SK-N-SH (cell line): ENCODE data around the gene ACTL8. TPM values are rescaled to one million over a fixed set of nuclear protein-coding genes. Genes with fewer than 3 reads are reported as not detected.

Source experiments
- CTCF ChIA-PET: fragments of 300-600, 350-600 bp; formaldehyde crosslinking; extraction: SDS; loops from one replicate; lab custom pipeline; 2021; lab: Yijun Ruan, JAX
- POLR2A ChIA-PET: fragments of 350-600 bp; sonication (Branson Sonifier 250); formaldehyde crosslinking; extraction: SDS; loops from one replicate; lab custom pipeline; 2020; ENCODE audit warnings: antibody characterized with exemption, inconsistent platforms; lab: Yijun Ruan, JAX
- DNase-seq: peaks from one replicate; pipeline ENCODE4 v3.0.0; 2012
- H2AFZ ChIP-seq: fragments of 200-600 bp; sonication (generic); 2 replicates; pipeline ENCODE4 v1.8.1; 2016; ENCODE audit warnings: antibody characterized with exemption, mild to moderate bottlenecking, low read depth
- H3F3A ChIP-seq: fragments of 200-600 bp; sonication (generic); replicated peaks from 2 replicates; pipeline ENCODE3; 2016; ENCODE audit warnings: antibody characterized with exemption, mild to moderate bottlenecking; ENCODE audit not compliant: insufficient read depth
- H3K27ac ChIP-seq, 2 experiments: fragments of 200-500 bp in 1 of 2; fragments of 200-600 bp in 1 of 2; sonication (Bioruptor generic) in 1 of 2; sonication (generic), shearing (Covaris generic) in 1 of 2; 2 replicates each; pipeline versions ENCODE4 v1.5.1 to v1.6.1; 2014 to 2016; ENCODE audit warnings: low read depth in 2 of 2, inconsistent platforms in 1 of 2, low read length in 1 of 2, mild to moderate bottlenecking in 1 of 2, mixed read lengths in 1 of 2
- H3K27me3 ChIP-seq: fragments of 200-600 bp; sonication (generic), shearing (Covaris generic); 2 replicates; pipeline ENCODE4 v1.6.1; 2016; ENCODE audit warnings: mixed run types; ENCODE audit not compliant: insufficient read depth
- H3K36me3 ChIP-seq, 2 experiments: fragments of 200-500 bp in 1 of 2; fragments of 200-600 bp in 1 of 2; sonication (Bioruptor generic) in 1 of 2; sonication (generic) in 1 of 2; replicated peaks in 1 of 2; 2 replicates each; pipeline versions ENCODE3 to v1.5.1; 2014 to 2016; ENCODE audit warnings: low read length in 1 of 2, mild to moderate bottlenecking in 1 of 2; ENCODE audit not compliant: insufficient read depth in 2 of 2, control insufficient read depth in 1 of 2
- H3K4me1 ChIP-seq, 2 experiments: fragments of 200-500 bp in 1 of 2; fragments of 200-600 bp in 1 of 2; sonication (Bioruptor generic) in 1 of 2; sonication (generic), shearing (Covaris generic) in 1 of 2; 2 replicates each; pipeline versions ENCODE4 v1.5.1 to v1.6.1; 2014 to 2016; ENCODE audit warnings: low read depth in 1 of 2, low read length in 1 of 2, mixed run types in 1 of 2; ENCODE audit not compliant: insufficient read depth in 2 of 2, control insufficient read depth in 1 of 2
- H3K4me2 ChIP-seq: fragments of 200-600 bp; sonication (generic), shearing (Covaris generic); 2 replicates; pipeline ENCODE4 v1.6.1; 2017; ENCODE audit warnings: mixed run types
- H3K4me3 ChIP-seq, 2 experiments: fragments of 200-500 bp in 1 of 2; fragments of 200-600 bp in 1 of 2; sonication (Bioruptor generic) in 1 of 2; sonication (generic), shearing (Covaris generic) in 1 of 2; 2 replicates each; pipeline versions ENCODE4 v1.5.1 to v1.8.1; 2014 to 2016; ENCODE audit warnings: low read depth in 2 of 2, inconsistent platforms in 1 of 2, low read length in 1 of 2, mild to moderate bottlenecking in 1 of 2, mixed read lengths in 1 of 2, moderate library complexity in 1 of 2
- H3K79me2 ChIP-seq: fragments of 200-600 bp; sonication (generic); 2 replicates; pipeline ENCODE4 v1.8.1; 2017; ENCODE audit warnings: mild to moderate bottlenecking; ENCODE audit not compliant: insufficient read depth
- H3K9ac ChIP-seq: fragments of 200-600 bp; sonication (generic); 2 replicates; pipeline ENCODE4 v1.6.1; 2017; ENCODE audit warnings: mixed run types
- H3K9me2 ChIP-seq: fragments of 200-600 bp; sonication (generic); 2 replicates; pipeline ENCODE4 v1.6.1; 2017; ENCODE audit warnings: mixed run types
- H3K9me3 ChIP-seq: fragments of 200-600 bp; sonication (generic); 2 replicates; pipeline ENCODE4 v1.6.1; 2017; ENCODE audit warnings: mixed run types, mild to moderate bottlenecking, moderate library complexity
- H4K20me1 ChIP-seq: fragments of 200-600 bp; sonication (generic); 2 replicates; pipeline ENCODE4 v1.6.1; 2017; ENCODE audit warnings: mild to moderate bottlenecking, mixed run types; ENCODE audit not compliant: insufficient read depth
- CHD2 ChIP-seq: fragments of 150-350 bp; IDR thresholded peaks from 2 replicates; pipeline ENCODE4 v1.6.1; 2018; ENCODE audit warnings: low read length; ENCODE audit not compliant: partially characterized antibody
- EP300 ChIP-seq, 2 experiments: IDR thresholded peaks; 2 replicates each; pipeline versions ENCODE4 v1.4.0 to v1.6.1; 2012; ENCODE audit warnings: borderline replicate concordance in 1 of 2, low read depth in 1 of 2, low read length in 1 of 2
- EZH2phosphoT487 ChIP-seq: fragments of 200-600 bp; sonication (generic); IDR thresholded peaks from 2 replicates; pipeline ENCODE4 v1.6.1; 2017; ENCODE audit warnings: low read depth, mixed run types, mild to moderate bottlenecking, antibody characterized with exemption, moderate library complexity, borderline replicate concordance
- FOXJ3 ChIP-seq: sonication (generic); formaldehyde crosslinking; IDR thresholded peaks from 2 replicates; pipeline ENCODE4 v1.5.1; 2020; ENCODE audit warnings: mild to moderate bottlenecking, missing genetic modification reagents
- GATA2 ChIP-seq: sonication (generic); formaldehyde crosslinking; IDR thresholded peaks from 2 replicates; pipeline ENCODE4 v1.5.0; 2020; ENCODE audit warnings: mild to moderate bottlenecking, missing genetic modification reagents
- JUND ChIP-seq: IDR thresholded peaks from 2 replicates; pipeline ENCODE4 v1.4.0; 2012
- MAX ChIP-seq: IDR thresholded peaks from 2 replicates; pipeline ENCODE4 v1.4.0; 2012; ENCODE audit warnings: low read depth
- MEF2A ChIP-seq: IDR thresholded peaks from 2 replicates; pipeline ENCODE4 v1.4.0; 2012; ENCODE audit warnings: low read depth, borderline replicate concordance
- MXI1 ChIP-seq: IDR thresholded peaks from 2 replicates; pipeline ENCODE4 v1.6.1; 2012; ENCODE audit warnings: mild to moderate bottlenecking, low read depth, low read length, improper control_type of control experiment
- NRF1 ChIP-seq: IDR thresholded peaks from 2 replicates; pipeline ENCODE4 v1.6.1; 2012; ENCODE audit warnings: low read depth, mild to moderate bottlenecking, low read length
- PBX3 ChIP-seq: IDR thresholded peaks from 2 replicates; pipeline ENCODE4; 2012
- POLR2AphosphoS5 ChIP-seq: IDR thresholded peaks from 2 replicates; pipeline ENCODE4 v1.6.1; 2012; ENCODE audit warnings: low read depth, low read length
- RAD21 ChIP-seq: IDR thresholded peaks from 2 replicates; pipeline ENCODE4 v1.6.1; 2012; ENCODE audit warnings: mild to moderate bottlenecking, low read length
- RCOR1 ChIP-seq: fragments of 150-350 bp; IDR thresholded peaks from 2 replicates; pipeline ENCODE4 v1.6.1; 2017; ENCODE audit warnings: antibody characterized with exemption, low read length
- YY1 ChIP-seq: IDR thresholded peaks from 2 replicates; pipeline ENCODE4 v1.4.0; 2012; ENCODE audit warnings: low read depth, mild to moderate bottlenecking
- WGBS: methylation state at CpG from one replicate; pipeline ENCODE4 v1.1.6; 2017; ENCODE audit warnings: low lambda C conversion rate; 5-methylcytosine and 5-hydroxymethylcytosine counted together
- polyA plus RNA-seq, 3 experiments: library from polyadenylated mRNA; depleted of rRNA; stranded (reverse); fragments of >200 nt; gene quantifications; 2 replicates each; pipeline ENCODE4 v1.2.3, GENCODE V29; 2012

The ACTL8 gene
- polyA plus RNA-seq, 1 of the 3 experiments (the other 2 are of a cell fraction) = 0.05 TPM

DNA sequence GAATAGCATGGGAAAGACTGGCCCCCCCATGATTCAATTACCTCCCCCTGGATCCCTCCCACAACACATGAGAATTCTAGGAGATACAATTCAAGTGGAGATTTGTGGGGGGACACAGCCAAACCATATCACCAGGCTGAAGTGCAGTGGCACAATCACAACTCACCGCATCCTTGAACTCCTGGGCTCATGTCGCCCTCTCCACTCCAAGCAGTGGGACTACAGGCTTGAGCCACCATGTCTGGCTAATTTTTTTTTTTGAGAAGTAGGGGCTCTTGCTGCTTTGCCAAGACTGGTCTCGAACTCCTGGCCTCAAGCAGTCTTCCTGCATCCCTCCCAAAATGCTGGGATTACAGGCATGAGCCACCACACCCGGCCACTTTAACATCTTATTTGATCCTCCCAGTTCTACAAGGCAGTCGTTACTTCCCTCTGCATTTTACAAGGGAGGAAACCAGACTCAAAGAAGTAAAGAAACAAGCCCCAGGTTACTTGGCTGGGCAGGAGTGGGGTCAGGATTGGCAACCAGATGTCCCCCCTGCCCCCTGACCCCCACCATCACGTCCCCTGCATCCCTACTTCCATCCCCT, 26.9 kb upstream of the ACTL8 start:
- Histone ChIP-seq H4K20me1 (no peaks in the 10 kb centered on the region), H3K4me2 (no peak overlapping the region)

DNA sequence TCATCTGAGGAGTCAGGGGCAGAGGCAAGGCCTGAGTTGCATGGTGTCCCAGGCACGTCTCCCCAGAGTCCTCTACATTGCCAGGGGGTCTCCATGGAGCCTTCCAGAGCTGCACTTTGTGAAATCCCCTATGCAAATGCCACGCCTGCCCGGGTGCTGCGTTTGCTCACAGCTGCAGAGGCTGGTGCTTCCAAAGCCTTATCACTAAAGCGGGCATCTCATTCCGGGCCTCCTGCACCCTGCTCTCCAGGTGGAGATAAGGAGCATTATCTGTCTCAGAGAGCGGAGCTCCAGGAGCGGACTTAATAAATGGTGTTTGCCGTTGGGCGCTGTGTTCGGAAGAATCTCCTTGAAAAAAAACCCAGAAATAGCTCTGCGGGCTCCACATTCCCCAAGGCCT, 25.9 kb upstream of the ACTL8 start:
- TF ChIP-seq GATA2 (peak; percentile 89), JUND (no peak)
- POLR2A ChIA-PET = no interaction called here
- CTCF ChIA-PET = interaction anchor here (0.6 to 6.3 kb wide), 2 partner anchors 68 to 97 kb away, joined by 3 to 35 read pairs; no protein-coding TSS in a partner anchor

More for the DNA sequence above, 26.9 kb upstream of the ACTL8 start:
- Histone ChIP-seq H3K27ac (no peak overlapping the region), H3K4me3 (no peak overlapping the region), H3K27me3 (no peaks in the 10 kb centered on the region), H3K79me2 (no peaks in the 10 kb centered on the region), H3K36me3 (no peaks in the 10 kb centered on the region), H3F3A (no peaks in the 10 kb centered on the region), H3K9me2 (no peaks in the 10 kb centered on the region), H3K9ac (no peak overlapping the region), H3K4me1 (peaks cover 0 to 14% of the 10 kb centered on the region in 2 experiments; a peak in 1 of 4 replicates), H2AFZ (no peak overlapping the region), H3K9me3 (no peaks in the 10 kb centered on the region)
- no peak for DNase-seq
- ChIA-PET CTCF (no interaction called here), POLR2A (no interaction called here)
- WGBS = 34% methylated on average over 6 of the region's 6 CpGs
- no peak for TF ChIP-seq RCOR1
- TF ChIP-seq RAD21 = peak; percentile 55

GRCh38 chr1:17729909-17730308, 25.2 kb upstream of the ACTL8 start:
- Histone ChIP-seq H3K9me3 (no peaks in the 10 kb centered on the region), H3K4me2 (no peak overlapping the region), H3K4me3 (no peak overlapping the region), H3F3A (no peaks in the 10 kb centered on the region), H3K9me2 (no peaks in the 10 kb centered on the region), H3K36me3 (no peaks in the 10 kb centered on the region), H3K27me3 (no peaks in the 10 kb centered on the region), H3K27ac (no peak overlapping the region), H3K4me1 (peaks cover 0 to 14% of the 10 kb centered on the region in 2 experiments; a peak in 1 of 4 replicates), H4K20me1 (no peaks in the 10 kb centered on the region), H3K79me2 (no peaks in the 10 kb centered on the region), H2AFZ (no peak overlapping the region), H3K9ac (no peak overlapping the region)
- WGBS = 74% methylated on average over 6 of the region's 10 CpGs
- ChIA-PET POLR2A (no interaction called here), CTCF (interaction anchor here (0.6 to 6.3 kb wide), 2 partner anchors 68 to 97 kb away, joined by 3 to 35 read pairs; no protein-coding TSS in a partner anchor)
- TF ChIP-seq MXI1 = no peak
- DNase-seq = no peak

More for the DNA sequence above, 25.9 kb upstream of the ACTL8 start:
- 78% methylated on average over 10 of the region's 12 CpGs for WGBS
- no peak for DNase-seq
- H3K9me3 ChIP-seq = no peaks in the 10 kb centered on the region
- no peaks in the 10 kb centered on the region for H3K27me3 ChIP-seq
- no peak overlapping the region for H3K9ac ChIP-seq
- H3F3A ChIP-seq = no peaks in the 10 kb centered on the region
- no peak overlapping the region for H3K4me2 ChIP-seq
- no peaks in the 10 kb centered on the region for H3K9me2 ChIP-seq
- no peak overlapping the region for H3K4me3 ChIP-seq
- no peaks in the 10 kb centered on the region for H4K20me1 ChIP-seq
- H3K27ac ChIP-seq = no peak overlapping the region
- peaks cover 0 to 14% of the 10 kb centered on the region in 2 experiments; a peak in 1 of 4 replicates for H3K4me1 ChIP-seq
- no peaks in the 10 kb centered on the region for H3K79me2 ChIP-seq
- no peaks in the 10 kb centered on the region for H3K36me3 ChIP-seq
- H2AFZ ChIP-seq = no peak overlapping the region

DNA sequence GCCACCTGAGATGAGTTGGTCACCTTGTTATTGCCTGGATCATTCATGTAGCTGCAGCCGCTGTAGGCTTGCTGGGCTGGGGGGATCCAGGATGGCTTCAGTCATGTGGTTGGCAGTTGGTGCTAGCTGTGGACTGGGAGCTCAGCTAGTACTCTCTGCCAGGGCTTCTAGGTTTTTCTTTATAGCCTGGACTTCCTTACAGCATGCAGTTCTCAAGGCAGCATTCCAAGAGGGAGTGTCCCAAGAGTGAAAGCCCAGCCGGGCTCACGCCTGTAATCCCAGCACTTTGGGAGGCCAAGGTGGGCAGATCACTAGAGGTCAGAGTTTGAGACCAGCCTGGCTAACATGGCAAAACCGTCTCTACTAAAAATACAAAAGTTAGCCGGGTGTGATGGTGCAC, 23.7 kb upstream of the ACTL8 start:
- Histone ChIP-seq H3K4me3 (no peak overlapping the region), H3K36me3 (no peaks in the 10 kb centered on the region), H3K27ac (no peak overlapping the region), H3K9me3 (no peaks in the 10 kb centered on the region), H3F3A (no peaks in the 10 kb centered on the region), H2AFZ (no peak overlapping the region), H4K20me1 (no peaks in the 10 kb centered on the region), H3K79me2 (no peaks in the 10 kb centered on the region), H3K27me3 (no peaks in the 10 kb centered on the region), H3K9me2 (no peaks in the 10 kb centered on the region), H3K4me1 (peaks cover 0 to 18% of the 10 kb centered on the region in 2 experiments; a peak in 1 of 4 replicates), H3K9ac (no peak overlapping the region), H3K4me2 (no peak overlapping the region)
- 82% methylated on average over 5 of the region's 5 CpGs for WGBS
- ChIA-PET POLR2A (no interaction called here), CTCF (interaction anchor here (1.2 to 6.3 kb wide), 3 partner anchors 8 to 70 kb away, joined by 3 to 35 read pairs (median 3); no protein-coding TSS in a partner anchor)
- no peak for DNase-seq
- TF ChIP-seq POLR2AphosphoS5 (no peak), MEF2A (no peak), RCOR1 (no peak), YY1 (no peak), EP300 (IDR thresholded peaks at IDR 0.05; ENCODE audit: borderline replicate concordance in 1 of 2, low read depth in 1 of 2, low read length in 1 of 2) (no peak), CHD2 (no peak), PBX3 (no peak), MAX (no peak), RAD21 (no peak), FOXJ3 (CRISPR knock-in tag) (no peak), GATA2 (no peak), NRF1 (no peak), EZH2phosphoT487 (no peak)
